Measurements from ENCODE around the gene PDAP1. TPM values are rescaled to one million over a fixed set of nuclear protein-coding genes. Genes with fewer than 3 reads are reported as not detected.

PDAP1 gene
- total RNA-seq, 1 donor from 2014 or later = 107 TPM

GRCh38 chr7:99396418-99397296, 11.7 kb downstream of the PDAP1 start:
- H3K27me3 Mint-ChIP-seq (ENCODE audit: unreplicated experiment) = peaks cover 17% of the 10 kb centered on the region
- H3K9me3 Mint-ChIP-seq (ENCODE audit: unreplicated experiment) = no peaks in the 10 kb centered on the region
- H3K4me3 Mint-ChIP-seq (ENCODE audit: unreplicated experiment) = no peak overlapping the region
- TF ChIP-seq CTCF (IDR thresholded peaks at IDR 0.05; ENCODE audit: unreplicated experiment) = no peak
- H3K27ac Mint-ChIP-seq (ENCODE audit: unreplicated experiment) = peak overlapping the region; percentile 24
- no peak for DNase-seq (ENCODE audit: low spot score)
- peaks cover 24% of the 10 kb centered on the region for H3K36me3 Mint-ChIP-seq (ENCODE audit: low read depth, unreplicated experiment)
- peaks cover 9% of the 10 kb centered on the region for H3K4me1 Mint-ChIP-seq (ENCODE audit: unreplicated experiment)

GRCh38 chr7:99395616-99396327, 12.6 kb downstream of the PDAP1 start:
- no peaks in the 10 kb centered on the region for H3K9me3 Mint-ChIP-seq (ENCODE audit: unreplicated experiment)
- H3K36me3 Mint-ChIP-seq (ENCODE audit: low read depth, unreplicated experiment) = peaks cover 17% of the 10 kb centered on the region
- no peak overlapping the region for H3K27ac Mint-ChIP-seq (ENCODE audit: unreplicated experiment)

GRCh38 chr7:99394188-99394502, 14.3 kb downstream of the PDAP1 start:
- peaks cover 8% of the 10 kb centered on the region for H3K27me3 Mint-ChIP-seq (ENCODE audit: unreplicated experiment)
- no peak for DNase-seq (ENCODE audit: low spot score)
- H3K4me3 Mint-ChIP-seq (ENCODE audit: unreplicated experiment) = no peak overlapping the region
- TF ChIP-seq CTCF (IDR thresholded peaks at IDR 0.05; ENCODE audit: unreplicated experiment) = no peak
- peaks cover 9% of the 10 kb centered on the region for H3K4me1 Mint-ChIP-seq (ENCODE audit: unreplicated experiment)
- no peaks in the 10 kb centered on the region for H3K9me3 Mint-ChIP-seq (ENCODE audit: unreplicated experiment)
- no peak overlapping the region for H3K27ac Mint-ChIP-seq (ENCODE audit: unreplicated experiment)
- peaks cover 14% of the 10 kb centered on the region for H3K36me3 Mint-ChIP-seq (ENCODE audit: low read depth, unreplicated experiment)

More at GRCh38 chr7:99395616-99396327, 12.6 kb downstream of the PDAP1 start:
- peaks cover 14% of the 10 kb centered on the region for H3K27me3 Mint-ChIP-seq (ENCODE audit: unreplicated experiment)
- peaks cover 9% of the 10 kb centered on the region for H3K4me1 Mint-ChIP-seq (ENCODE audit: unreplicated experiment)
- no peak for DNase-seq (ENCODE audit: low spot score)
- no peak for TF ChIP-seq CTCF (IDR thresholded peaks at IDR 0.05; ENCODE audit: unreplicated experiment)
- H3K4me3 Mint-ChIP-seq (ENCODE audit: unreplicated experiment) = peak overlapping the region; percentile 56

GRCh38 chr7:99393355-99394187, 14.8 kb downstream of the PDAP1 start:
- H3K27me3 Mint-ChIP-seq (ENCODE audit: unreplicated experiment) = peaks cover 8% of the 10 kb centered on the region
- H3K4me1 Mint-ChIP-seq (ENCODE audit: unreplicated experiment) = peaks cover 9% of the 10 kb centered on the region
- TF ChIP-seq CTCF (IDR thresholded peaks at IDR 0.05; ENCODE audit: unreplicated experiment) = no peak
- H3K36me3 Mint-ChIP-seq (ENCODE audit: low read depth, unreplicated experiment) = peaks cover 14% of the 10 kb centered on the region
- H3K27ac Mint-ChIP-seq (ENCODE audit: unreplicated experiment) = peak overlapping the region; percentile 57
- peak; percentile 38 for DNase-seq (ENCODE audit: low spot score)
- H3K9me3 Mint-ChIP-seq (ENCODE audit: unreplicated experiment) = no peaks in the 10 kb centered on the region
- H3K4me3 Mint-ChIP-seq (ENCODE audit: unreplicated experiment) = peak overlapping the region; percentile 88

All from endothelial cell (in vitro differentiated cells).